ENCODE data around the gene LAMC1. TPM values are rescaled to one million over a fixed set of nuclear protein-coding genes. Genes with fewer than 3 reads are reported as not detected.

The LAMC1 gene
- total and polyA plus RNA-seq, 10 of the 15 experiments (the other 5 are each of a cell fraction or from before 2014, with no cell fraction given) = 4.6 to 51.4 (median 25.6) TPM

DNA sequence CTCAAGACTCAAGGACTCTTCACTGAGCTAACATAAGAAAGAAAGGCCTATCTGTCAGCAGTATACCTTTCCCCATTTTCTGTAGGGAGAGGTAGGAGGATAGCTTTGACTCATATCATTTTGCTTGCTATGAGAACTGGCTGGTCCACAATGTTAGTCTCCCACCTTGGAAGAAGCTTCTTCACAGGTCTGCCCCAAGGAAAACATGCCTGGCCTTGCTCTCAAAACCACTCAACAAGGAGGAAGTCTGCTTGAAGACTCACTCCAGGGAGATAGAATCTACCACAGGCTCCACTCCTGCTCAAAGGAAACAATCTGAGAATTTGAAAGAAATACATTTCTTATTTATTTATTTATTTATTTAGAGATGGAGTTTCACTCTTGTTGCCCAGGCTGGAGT is 29.5 kb upstream of the LAMC1 start:
- Histone ChIP-seq H3K4me3 (no peak overlapping the region), H3K4me2 (ENCODE audit: control insufficient read depth, insufficient read depth) (no peak overlapping the region), H3K9ac (ENCODE audit: control insufficient read depth, insufficient read depth, low read length) (no peak overlapping the region), H3K9me3 (replicated peaks; ENCODE audit: control insufficient read depth, insufficient read depth, low read length) (no peaks in the 10 kb centered on the region), H3K4me1 (ENCODE audit: control insufficient read depth, insufficient read depth, low read length) (no peaks in the 10 kb centered on the region), H3K27ac (ENCODE audit: control insufficient read depth, insufficient read depth) (no peak overlapping the region), H3K27me3 (replicated peaks in 1 of 2; ENCODE audit: control insufficient read depth in 2 of 2, insufficient read depth in 2 of 2, low read length in 1 of 2) (no peaks in the 10 kb centered on the region), H2AFZ (ENCODE audit: control insufficient read depth, low read depth, low read length) (no peak overlapping the region), H3K79me2 (ENCODE audit: control insufficient read depth, insufficient read depth, low read length) (no peaks in the 10 kb centered on the region), H3K36me3 (ENCODE audit: control insufficient read depth in 2 of 2, insufficient read depth in 2 of 2, low read length in 1 of 2) (no peaks in the 10 kb centered on the region), H4K20me1 (ENCODE audit: control insufficient read depth, insufficient read depth) (no peaks in the 10 kb centered on the region)
- ChIA-PET CTCF (no interaction called here), RAD21 (ENCODE audit: unreplicated experiment) (no interaction called here), SMC1A (ENCODE audit: uncharacterized antibody, unreplicated experiment) (interaction anchor here (0.6 kb wide), 1 partner anchor 529 kb away, joined by 3 read pairs; no protein-coding TSS in a partner anchor), POLR2A (no interaction called here)
- in situ Hi-C loops (cut with MboI) = no loop called here
- ATAC-seq = no peak
- intact Hi-C loops (cut with micrococcal nuclease; ENCODE audit: unreplicated experiment) = no loop called here
- FAIRE-seq = no peak
- no peak for DNase-seq (ENCODE audit: low read depth, low spot score)
- TF ChIP-seq PKNOX1 (IDR thresholded peaks at IDR 0.05) (no peak), MYB (IDR thresholded peaks at IDR 0.05; ENCODE audit: borderline replicate concordance, low read depth, low read length) (no peak), CBX5 (IDR thresholded peaks at IDR 0.05; ENCODE audit: low read depth) (no peak), ZNF622 (IDR thresholded peaks at IDR 0.05) (no peak), ATF7 (IDR thresholded peaks at IDR 0.05; ENCODE audit: low read depth) (no peak), SP1 (IDR thresholded peaks at IDR 0.05; ENCODE audit: low read depth, low read length) (no peak), ZNF24 (IDR thresholded peaks at IDR 0.05) (no peak), RBBP5 (conservative IDR thresholded peaks at IDR 0.05) (no peak), RAD51 (IDR thresholded peaks at IDR 0.05) (no peak), NBN (IDR thresholded peaks at IDR 0.05) (no peak), SRF (IDR thresholded peaks at IDR 0.05; ENCODE audit: low read depth in 2 of 2, low read length in 2 of 2) (no peak), BACH1 (IDR thresholded peaks at IDR 0.05; ENCODE audit: borderline replicate concordance) (no peak)
- no TSS peak for BruUV-seq (replicated peaks)
